ENCODE results near the gene ZDHHC17. TPM values are rescaled to one million over a fixed set of nuclear protein-coding genes. Genes with fewer than 3 reads are reported as not detected.

ZDHHC17 gene
- total and polyA plus RNA-seq, 2 of the 13 experiments (the other 11 are each of a cell fraction or from before 2014, with no cell fraction given): 36.7 to 38.5 TPM

DNA sequence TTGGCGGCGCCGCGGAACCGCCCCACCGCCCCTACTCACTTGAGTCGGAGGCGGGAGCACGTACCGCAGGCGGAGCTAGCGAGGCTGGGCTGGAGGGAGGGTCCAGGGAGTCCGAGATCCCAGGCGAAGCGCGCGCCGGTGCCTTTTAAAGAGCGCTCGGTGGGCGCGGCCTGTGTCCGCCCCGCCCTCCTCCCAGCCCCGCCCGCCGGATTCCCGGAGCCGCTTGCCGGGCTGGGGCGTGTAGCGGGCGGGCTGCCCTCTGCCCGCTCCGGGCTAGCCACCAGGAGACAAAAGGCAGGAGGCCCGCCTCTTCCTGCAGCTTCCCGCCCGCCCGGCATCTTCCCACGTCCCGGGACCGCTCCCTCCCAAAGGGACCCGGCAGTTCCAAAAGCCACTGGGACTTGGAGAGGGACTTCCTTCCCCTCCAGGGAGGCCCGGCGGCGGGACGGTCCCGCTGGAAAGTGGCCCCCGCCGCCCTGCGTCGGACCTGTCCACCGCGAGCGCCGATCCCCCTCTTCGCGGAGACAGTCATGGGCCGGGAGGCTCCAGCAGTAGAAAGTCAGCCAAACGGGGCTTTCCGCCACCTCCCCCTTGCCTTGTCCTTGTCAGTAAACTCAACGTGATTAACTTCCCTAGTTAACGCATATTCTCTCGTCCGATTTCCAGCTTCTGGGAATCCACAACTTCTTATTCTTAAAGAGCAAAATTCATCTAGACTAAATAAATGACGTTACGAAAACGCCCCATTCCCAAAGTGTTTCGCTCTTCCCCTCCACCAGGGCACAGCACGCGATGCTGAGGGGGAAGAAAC, 115.2 kb downstream of the ZDHHC17 start, which contains the start of gene CSRP2 (continued):
- TF ChIP-seq, protein P1, sequence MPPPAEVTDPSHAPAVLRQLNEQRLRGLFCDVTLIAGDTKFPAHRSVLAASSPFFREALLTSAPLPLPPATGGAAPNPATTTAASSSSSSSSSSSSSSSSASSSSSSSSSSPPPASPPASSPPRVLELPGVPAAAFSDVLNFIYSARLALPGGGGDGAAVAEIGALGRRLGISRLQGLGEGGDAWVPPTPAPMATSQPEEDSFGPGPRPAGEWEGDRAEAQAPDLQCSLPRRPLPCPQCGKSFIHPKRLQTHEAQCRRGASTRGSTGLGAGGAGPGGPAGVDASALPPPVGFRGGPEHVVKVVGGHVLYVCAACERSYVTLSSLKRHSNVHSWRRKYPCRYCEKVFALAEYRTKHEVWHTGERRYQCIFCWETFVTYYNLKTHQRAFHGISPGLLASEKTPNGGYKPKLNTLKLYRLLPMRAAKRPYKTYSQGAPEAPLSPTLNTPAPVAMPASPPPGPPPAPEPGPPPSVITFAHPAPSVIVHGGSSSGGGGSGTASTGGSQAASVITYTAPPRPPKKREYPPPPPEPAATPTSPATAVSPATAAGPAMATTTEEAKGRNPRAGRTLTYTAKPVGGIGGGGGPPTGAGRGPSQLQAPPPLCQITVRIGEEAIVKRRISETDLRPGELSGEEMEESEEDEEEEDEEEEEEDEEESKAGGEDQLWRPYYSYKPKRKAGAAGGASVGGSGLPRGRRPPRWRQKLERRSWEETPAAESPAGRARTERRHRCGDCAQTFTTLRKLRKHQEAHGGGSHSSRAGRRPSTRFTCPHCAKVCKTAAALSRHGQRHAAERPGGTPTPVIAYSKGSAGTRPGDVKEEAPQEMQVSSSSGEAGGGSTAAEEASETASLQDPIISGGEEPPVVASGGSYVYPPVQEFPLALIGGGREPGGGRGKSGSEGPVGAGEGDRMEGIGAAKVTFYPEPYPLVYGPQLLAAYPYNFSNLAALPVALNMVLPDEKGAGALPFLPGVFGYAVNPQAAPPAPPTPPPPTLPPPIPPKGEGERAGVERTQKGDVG (CRISPR knock-in tag; IDR thresholded peaks at IDR 0.05; ENCODE audit: borderline replicate concordance): no peak
- TF ChIP-seq SALL1 (CRISPR knock-in tag; IDR thresholded peaks at IDR 0.05) (peak; percentile 38), MXI1 (IDR thresholded peaks at IDR 0.05; ENCODE audit: borderline replicate concordance, low read depth, low read length) (peak; percentile 34; the same call in 1 of the 3 replicates), ISX (CRISPR knock-in tag; conservative IDR thresholded peaks at IDR 0.05) (no peak), ELF3 (CRISPR knock-in tag; IDR thresholded peaks at IDR 0.05) (peak; percentile 25; the same call in 1 of the 2 replicates), SOX5 (CRISPR knock-in tag; IDR thresholded peaks at IDR 0.05; ENCODE audit: borderline replicate concordance) (peak; percentile 26; the same call in 1 of the 2 replicates), YY1 (IDR thresholded peaks at IDR 0.05; ENCODE audit: insufficient read depth, insufficient replicate concordance, low read depth, low read length) (peak; percentile 19), ZNF136 (CRISPR knock-in tag; IDR thresholded peaks at IDR 0.05; ENCODE audit: low read depth) (no peak), ZNF263 (CRISPR knock-in tag; IDR thresholded peaks at IDR 0.05) (peak; percentile 62; the same call in 1 of the 2 replicates), HNRNPLL (IDR thresholded peaks at IDR 0.05; ENCODE audit: low read depth, low read length, poor library complexity, severe bottlenecking) (peak; percentile 80), EHMT2 (IDR thresholded peaks at IDR 0.05; ENCODE audit: borderline replicate concordance, low read depth, low read length) (no peak), BHLHE40 (IDR thresholded peaks at IDR 0.05; ENCODE audit: low read length) (no peak), GTF2F1 (IDR thresholded peaks at IDR 0.05; ENCODE audit: low read length) (no peak), ZBTB38 (CRISPR knock-in tag; IDR thresholded peaks at IDR 0.05) (0 out of 2 replicates have a peak, but pooled peaks have one; percentile 38), ZNF234 (CRISPR knock-in tag; conservative IDR thresholded peaks at IDR 0.05) (0 out of 2 replicates have a peak, but pooled peaks have one; percentile 70), CHD2 (IDR thresholded peaks at IDR 0.05; ENCODE audit: low read depth, low read length) (no peak)
- TF ChIP-seq, protein P2, sequence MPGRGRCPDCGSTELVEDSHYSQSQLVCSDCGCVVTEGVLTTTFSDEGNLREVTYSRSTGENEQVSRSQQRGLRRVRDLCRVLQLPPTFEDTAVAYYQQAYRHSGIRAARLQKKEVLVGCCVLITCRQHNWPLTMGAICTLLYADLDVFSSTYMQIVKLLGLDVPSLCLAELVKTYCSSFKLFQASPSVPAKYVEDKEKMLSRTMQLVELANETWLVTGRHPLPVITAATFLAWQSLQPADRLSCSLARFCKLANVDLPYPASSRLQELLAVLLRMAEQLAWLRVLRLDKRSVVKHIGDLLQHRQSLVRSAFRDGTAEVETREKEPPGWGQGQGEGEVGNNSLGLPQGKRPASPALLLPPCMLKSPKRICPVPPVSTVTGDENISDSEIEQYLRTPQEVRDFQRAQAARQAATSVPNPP (CRISPR knock-in tag; IDR thresholded peaks at IDR 0.05): no peak
- TF ChIP-seq, protein P3, sequence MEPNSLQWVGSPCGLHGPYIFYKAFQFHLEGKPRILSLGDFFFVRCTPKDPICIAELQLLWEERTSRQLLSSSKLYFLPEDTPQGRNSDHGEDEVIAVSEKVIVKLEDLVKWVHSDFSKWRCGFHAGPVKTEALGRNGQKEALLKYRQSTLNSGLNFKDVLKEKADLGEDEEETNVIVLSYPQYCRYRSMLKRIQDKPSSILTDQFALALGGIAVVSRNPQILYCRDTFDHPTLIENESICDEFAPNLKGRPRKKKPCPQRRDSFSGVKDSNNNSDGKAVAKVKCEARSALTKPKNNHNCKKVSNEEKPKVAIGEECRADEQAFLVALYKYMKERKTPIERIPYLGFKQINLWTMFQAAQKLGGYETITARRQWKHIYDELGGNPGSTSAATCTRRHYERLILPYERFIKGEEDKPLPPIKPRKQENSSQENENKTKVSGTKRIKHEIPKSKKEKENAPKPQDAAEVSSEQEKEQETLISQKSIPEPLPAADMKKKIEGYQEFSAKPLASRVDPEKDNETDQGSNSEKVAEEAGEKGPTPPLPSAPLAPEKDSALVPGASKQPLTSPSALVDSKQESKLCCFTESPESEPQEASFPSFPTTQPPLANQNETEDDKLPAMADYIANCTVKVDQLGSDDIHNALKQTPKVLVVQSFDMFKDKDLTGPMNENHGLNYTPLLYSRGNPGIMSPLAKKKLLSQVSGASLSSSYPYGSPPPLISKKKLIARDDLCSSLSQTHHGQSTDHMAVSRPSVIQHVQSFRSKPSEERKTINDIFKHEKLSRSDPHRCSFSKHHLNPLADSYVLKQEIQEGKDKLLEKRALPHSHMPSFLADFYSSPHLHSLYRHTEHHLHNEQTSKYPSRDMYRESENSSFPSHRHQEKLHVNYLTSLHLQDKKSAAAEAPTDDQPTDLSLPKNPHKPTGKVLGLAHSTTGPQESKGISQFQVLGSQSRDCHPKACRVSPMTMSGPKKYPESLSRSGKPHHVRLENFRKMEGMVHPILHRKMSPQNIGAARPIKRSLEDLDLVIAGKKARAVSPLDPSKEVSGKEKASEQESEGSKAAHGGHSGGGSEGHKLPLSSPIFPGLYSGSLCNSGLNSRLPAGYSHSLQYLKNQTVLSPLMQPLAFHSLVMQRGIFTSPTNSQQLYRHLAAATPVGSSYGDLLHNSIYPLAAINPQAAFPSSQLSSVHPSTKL (CRISPR knock-in tag; IDR thresholded peaks at IDR 0.05): peak; percentile 7; the same call in 1 of the 2 replicates
- TF ChIP-seq, protein P4, sequence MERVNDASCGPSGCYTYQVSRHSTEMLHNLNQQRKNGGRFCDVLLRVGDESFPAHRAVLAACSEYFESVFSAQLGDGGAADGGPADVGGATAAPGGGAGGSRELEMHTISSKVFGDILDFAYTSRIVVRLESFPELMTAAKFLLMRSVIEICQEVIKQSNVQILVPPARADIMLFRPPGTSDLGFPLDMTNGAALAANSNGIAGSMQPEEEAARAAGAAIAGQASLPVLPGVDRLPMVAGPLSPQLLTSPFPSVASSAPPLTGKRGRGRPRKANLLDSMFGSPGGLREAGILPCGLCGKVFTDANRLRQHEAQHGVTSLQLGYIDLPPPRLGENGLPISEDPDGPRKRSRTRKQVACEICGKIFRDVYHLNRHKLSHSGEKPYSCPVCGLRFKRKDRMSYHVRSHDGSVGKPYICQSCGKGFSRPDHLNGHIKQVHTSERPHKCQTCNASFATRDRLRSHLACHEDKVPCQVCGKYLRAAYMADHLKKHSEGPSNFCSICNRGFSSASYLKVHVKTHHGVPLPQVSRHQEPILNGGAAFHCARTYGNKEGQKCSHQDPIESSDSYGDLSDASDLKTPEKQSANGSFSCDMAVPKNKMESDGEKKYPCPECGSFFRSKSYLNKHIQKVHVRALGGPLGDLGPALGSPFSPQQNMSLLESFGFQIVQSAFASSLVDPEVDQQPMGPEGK (CRISPR knock-in tag; IDR thresholded peaks at IDR 0.05): peak; percentile 44

All from HepG2 (cell line).